GM19467 (cell line): ENCODE measurements around the gene DRC3.
"Not testable (repeated sequence)": the region's sequence is repeated elsewhere in the genome, so short reads cannot be mapped to it uniquely, and the experiment has no call there.

Experiments used
- ATAC-seq: cut with Tn5 transposase; IDR thresholded peaks from one replicate; pipeline ENCODE4 v1.9.1; 2021; ENCODE audit warnings: mild to moderate bottlenecking, moderate library complexity; ENCODE audit not compliant: unreplicated experiment

The DRC3 gene

GRCh38 chr17:17989618-17990017, 17.0 kb downstream of the DRC3 start:
- no peak for ATAC-seq

- ATAC-seq: no peak
Measured at GRCh38 chr17:17990282-17990681, 17.6 kb downstream of the DRC3 start.

GRCh38 chr17:17993366-17993765, 20.7 kb downstream of the DRC3 start:
- no peak for ATAC-seq

GRCh38 chr17:17993852-17994251, 21.2 kb downstream of the DRC3 start:
- ATAC-seq: no peak

- no peak for ATAC-seq
Measured at GRCh38 chr17:17994271-17995069, 21.8 kb downstream of the DRC3 start.

GRCh38 chr17:17995887-17996286, 23.2 kb downstream of the DRC3 start:
- ATAC-seq: not testable (repeated sequence)

- ATAC-seq: no peak
Measured at GRCh38 chr17:17998934-17999333, 26.3 kb downstream of the DRC3 start.

- no peak for ATAC-seq
Measured at GRCh38 chr17:17999364-18000029, 26.8 kb downstream of the DRC3 start.

- no peak for ATAC-seq
Measured at GRCh38 chr17:18000030-18000408, 27.4 kb downstream of the DRC3 start.

GRCh38 chr17:18002171-18002570, 29.5 kb downstream of the DRC3 start:
- no peak for ATAC-seq

- no peak for ATAC-seq
Measured at GRCh38 chr17:18004345-18004744, 31.7 kb downstream of the DRC3 start.

- ATAC-seq: no peak
Measured at GRCh38 chr17:18004884-18005305, 32.2 kb downstream of the DRC3 start.

GRCh38 chr17:18005496-18005895, 32.8 kb downstream of the DRC3 start:
- no peak for ATAC-seq

GRCh38 chr17:18006495-18007239, 34.0 kb downstream of the DRC3 start:
- ATAC-seq: no peak

GRCh38 chr17:18008496-18009268, 36.0 kb downstream of the DRC3 start:
- ATAC-seq: no peak

- ATAC-seq: no peak
Measured at GRCh38 chr17:18009609-18010420, 37.2 kb downstream of the DRC3 start.

- no peak for ATAC-seq
Measured at GRCh38 chr17:18011286-18011685, 38.6 kb downstream of the DRC3 start.

GRCh38 chr17:18014006-18014405, 41.3 kb downstream of the DRC3 start:
- ATAC-seq: no peak

GRCh38 chr17:18015593-18015992, 42.9 kb downstream of the DRC3 start:
- ATAC-seq: no peak

GRCh38 chr17:18016426-18016825, 43.8 kb downstream of the DRC3 start:
- no peak for ATAC-seq
